Mucosa of rectum (tissue), 2 donors: Measurements from ENCODE around the gene LGALS8.

Experiments used
- H3K27ac ChIP-seq, 2 donors: one replicate each; pipeline ENCODE4 v1.7.0; 2013; ENCODE audit warnings: inconsistent platforms in 2 of 2, low read depth in 2 of 2, low read length in 2 of 2
- H3K27me3 ChIP-seq, 2 donors: one replicate each; pipeline ENCODE4 v1.7.0; 2013; ENCODE audit warnings: low read length in 2 of 2; ENCODE audit not compliant: control insufficient read depth in 2 of 2, insufficient read depth in 2 of 2
- H3K36me3 ChIP-seq, 2 donors: one replicate each; pipeline ENCODE4 v1.7.0; 2013; ENCODE audit warnings: low read length in 2 of 2; ENCODE audit not compliant: control insufficient read depth in 2 of 2, insufficient read depth in 2 of 2
- H3K4me1 ChIP-seq, 2 donors: one replicate each; pipeline ENCODE4 v1.7.0; 2013; ENCODE audit warnings: low read length in 2 of 2, mild to moderate bottlenecking in 1 of 2; ENCODE audit not compliant: control insufficient read depth in 2 of 2, insufficient read depth in 2 of 2
- H3K4me3 ChIP-seq, 2 donors: one replicate each; pipeline ENCODE4 v1.7.0; 2013; ENCODE audit warnings: low read length in 2 of 2
- H3K9ac ChIP-seq, 2 donors: one replicate each; pipeline ENCODE4 v1.7.0; 2013; ENCODE audit warnings: low read length in 2 of 2, low read depth in 1 of 2, mild to moderate bottlenecking in 1 of 2
- H3K9me3 ChIP-seq, 2 donors: one replicate each; pipeline ENCODE4 v1.7.0; 2013; ENCODE audit warnings: low read length in 2 of 2; ENCODE audit not compliant: control insufficient read depth in 2 of 2
- donor health status: healthy.
- donor health status: Normal muscosa, but diverticular disease.

Gene LGALS8

DNA sequence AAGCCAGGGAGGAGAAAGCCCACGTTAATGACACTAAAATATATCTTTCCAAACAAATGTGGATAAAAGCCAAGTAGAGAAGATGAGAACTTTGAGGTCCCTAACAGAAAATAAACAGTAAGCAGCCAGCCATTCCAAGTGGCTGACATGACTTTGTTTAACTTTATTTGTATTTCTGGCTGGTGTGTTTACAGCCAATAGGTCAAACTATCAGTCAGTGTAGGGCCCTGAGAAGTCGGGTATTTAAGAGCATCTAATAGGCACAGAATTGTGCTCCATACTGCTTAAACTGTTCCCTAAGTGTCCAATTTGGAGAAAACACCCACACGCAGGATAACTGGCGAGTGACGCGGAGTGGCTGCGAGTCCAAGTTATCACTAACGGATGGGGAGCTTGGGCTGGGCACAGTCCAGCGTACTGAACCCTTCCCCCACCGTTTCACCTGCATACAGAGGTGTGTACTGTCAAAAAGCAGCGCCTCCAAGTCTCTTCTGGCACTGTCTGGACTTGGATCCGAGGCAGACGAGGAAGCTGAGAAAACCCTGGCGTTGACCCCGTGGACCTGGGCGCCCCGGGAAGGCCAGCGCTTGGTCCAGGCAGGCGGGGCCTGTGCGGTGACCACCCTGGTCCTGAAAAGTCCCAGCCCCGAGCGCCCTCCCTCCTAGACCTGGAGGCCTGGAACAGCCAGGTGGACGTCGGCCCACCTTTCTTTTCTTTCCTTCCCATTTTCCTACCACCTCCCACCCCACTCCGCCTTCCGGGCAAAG, 662 bp upstream of the LGALS8 start:
- no peaks in the 10 kb centered on the region for H3K9me3 ChIP-seq
- H3K27me3 ChIP-seq, result no peaks in the 10 kb centered on the region
- H3K4me1 ChIP-seq, result peaks cover 5% of the 10 kb centered on the region in 2 donors
- peak overlapping the region; percentile 90 to 95 for H3K4me3 ChIP-seq
- H3K36me3 ChIP-seq, result peaks cover 8 to 15% of the 10 kb centered on the region in 2 donors
- peak overlapping the region; percentile 84 to 90 for H3K9ac ChIP-seq
- H3K27ac ChIP-seq, result peak overlapping the region; percentile 82 to 95

DNA sequence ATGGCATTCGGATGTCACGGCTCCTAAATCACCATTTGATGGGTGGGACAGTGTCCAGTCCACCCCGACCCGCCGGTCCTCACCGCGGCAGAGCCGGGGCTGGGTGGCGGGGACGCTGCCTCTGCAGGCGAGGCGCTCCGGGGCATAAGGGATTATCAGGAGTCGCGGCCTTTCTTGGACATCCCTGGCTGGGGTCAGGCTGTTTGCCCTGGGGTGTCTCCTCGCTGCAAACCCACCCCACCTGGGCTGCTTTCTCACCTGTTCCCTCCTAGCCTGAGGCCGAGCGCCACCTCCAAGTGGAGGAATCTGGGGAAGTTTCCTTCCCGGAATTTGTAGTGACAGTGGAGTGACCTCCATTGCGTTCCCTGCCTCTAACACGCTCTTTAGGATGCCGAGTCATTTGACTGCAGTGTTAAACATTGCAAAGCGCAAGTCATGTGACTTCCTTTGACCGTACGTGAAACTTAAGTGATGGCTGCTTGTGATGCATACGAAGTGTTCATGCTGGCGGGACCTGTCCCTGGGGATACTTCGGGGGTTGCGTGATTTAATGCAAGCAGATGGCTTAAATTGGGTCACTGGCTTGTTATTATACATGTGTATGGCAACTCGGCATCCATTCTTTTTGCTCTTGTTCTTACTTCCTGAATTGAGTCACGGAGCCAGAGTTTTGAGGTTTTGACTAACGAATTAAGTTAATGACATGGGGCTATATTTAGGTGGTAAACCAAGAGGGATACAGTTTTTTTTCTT, 536 bp downstream of the LGALS8 start:
- Histone ChIP-seq H3K36me3 (peaks cover 11 to 15% of the 10 kb centered on the region in 2 donors), H3K4me1 (peaks cover 5% of the 10 kb centered on the region in 2 donors), H3K9me3 (no peaks in the 10 kb centered on the region), H3K27ac (peak overlapping the region; percentile 82 to 95), H3K27me3 (no peaks in the 10 kb centered on the region), H3K4me3 (peak overlapping the region; percentile 90 to 95), H3K9ac (peak overlapping the region; percentile 84 to 90)

- Histone ChIP-seq H3K9ac (peak overlapping the region; percentile 84 to 90), H3K36me3 (peaks cover 11 to 15% of the 10 kb centered on the region in 2 donors), H3K27me3 (no peaks in the 10 kb centered on the region), H3K27ac (peak overlapping the region in 1 of 2 donors; percentile 95), H3K4me3 (peak overlapping the region; percentile 90 to 95), H3K4me1 (peaks cover 5% of the 10 kb centered on the region in 2 donors), H3K9me3 (no peaks in the 10 kb centered on the region)
Measured at GRCh38 chr1:236524895-236525184, 1.1 kb downstream of the LGALS8 start.

- Histone ChIP-seq H3K4me3 (no peak overlapping the region), H3K27ac (no peak overlapping the region), H3K9me3 (no peaks in the 10 kb centered on the region), H3K36me3 (peaks cover 11 to 15% of the 10 kb centered on the region in 2 donors), H3K9ac (no peak overlapping the region), H3K4me1 (peaks cover 5% of the 10 kb centered on the region in 2 donors), H3K27me3 (no peaks in the 10 kb centered on the region)
Measured at GRCh38 chr1:236526079-236526478, 2.3 kb downstream of the LGALS8 start.

GRCh38 chr1:236530286-236530685, 6.5 kb downstream of the LGALS8 start:
- Histone ChIP-seq H3K27ac (no peak overlapping the region), H3K36me3 (peaks cover 15 to 21% of the 10 kb centered on the region in 2 donors), H3K4me3 (no peak overlapping the region), H3K27me3 (no peaks in the 10 kb centered on the region), H3K9ac (no peak overlapping the region), H3K9me3 (no peaks in the 10 kb centered on the region), H3K4me1 (peaks cover 0 to 8% of the 10 kb centered on the region in 2 donors)

- H3K4me1 ChIP-seq, result peaks cover 0 to 8% of the 10 kb centered on the region in 2 donors
- H3K27me3 ChIP-seq, result no peaks in the 10 kb centered on the region
- H3K9me3 ChIP-seq, result no peaks in the 10 kb centered on the region
- peaks cover 14 to 24% of the 10 kb centered on the region in 2 donors for H3K36me3 ChIP-seq
- H3K4me3 ChIP-seq, result no peak overlapping the region
- no peak overlapping the region for H3K9ac ChIP-seq
- no peak overlapping the region for H3K27ac ChIP-seq
Measured at GRCh38 chr1:236530959-236531358, 7.2 kb downstream of the LGALS8 start.

DNA sequence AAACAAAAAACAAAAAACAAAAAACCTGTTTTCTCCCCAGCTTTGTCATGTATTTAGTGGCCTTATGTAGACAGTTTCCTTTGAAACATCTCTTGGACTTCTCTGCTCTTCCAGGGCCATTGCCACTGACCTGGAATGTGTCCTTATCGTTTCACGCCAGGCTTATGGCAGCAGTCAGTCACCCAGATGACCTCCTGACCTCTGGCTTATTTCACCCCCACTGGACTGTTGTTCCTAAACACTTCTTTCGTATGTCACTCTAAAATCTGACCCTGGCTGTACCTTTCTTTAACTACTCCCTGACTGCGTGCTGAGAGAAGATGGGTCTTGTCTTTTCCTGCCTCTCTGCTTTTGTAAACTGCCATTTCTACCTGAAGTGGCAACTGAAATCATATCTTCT, 9.1 kb downstream of the LGALS8 start:
- Histone ChIP-seq H3K27me3 (no peaks in the 10 kb centered on the region), H3K4me1 (peaks cover 0 to 8% of the 10 kb centered on the region in 2 donors), H3K9ac (no peak overlapping the region), H3K4me3 (no peak overlapping the region), H3K36me3 (peaks cover 2 to 24% of the 10 kb centered on the region in 2 donors), H3K9me3 (no peaks in the 10 kb centered on the region), H3K27ac (no peak overlapping the region)

GRCh38 chr1:236534151-236534651, 10.4 kb downstream of the LGALS8 start:
- peaks cover 13 to 34% of the 10 kb centered on the region in 2 donors for H3K36me3 ChIP-seq

GRCh38 chr1:236535190-236535589, 11.4 kb downstream of the LGALS8 start:
- Histone ChIP-seq H3K4me1 (peaks cover 0 to 8% of the 10 kb centered on the region in 2 donors), H3K4me3 (no peak overlapping the region), H3K36me3 (peaks cover 17 to 44% of the 10 kb centered on the region in 2 donors), H3K27me3 (no peaks in the 10 kb centered on the region), H3K9me3 (no peaks in the 10 kb centered on the region), H3K27ac (no peak overlapping the region), H3K9ac (no peak overlapping the region)

More at GRCh38 chr1:236534151-236534651, 10.4 kb downstream of the LGALS8 start:
- Histone ChIP-seq H3K4me3 (no peak overlapping the region), H3K9ac (no peak overlapping the region), H3K27ac (no peak overlapping the region), H3K9me3 (no peaks in the 10 kb centered on the region), H3K27me3 (no peaks in the 10 kb centered on the region), H3K4me1 (peaks cover 0 to 8% of the 10 kb centered on the region in 2 donors)

- Histone ChIP-seq H3K27ac (no peak overlapping the region), H3K4me1 (peaks cover 0 to 8% of the 10 kb centered on the region in 2 donors), H3K27me3 (no peaks in the 10 kb centered on the region), H3K36me3 (peaks cover 20 to 45% of the 10 kb centered on the region in 2 donors), H3K9me3 (no peaks in the 10 kb centered on the region), H3K4me3 (no peak overlapping the region), H3K9ac (no peak overlapping the region)
Measured at GRCh38 chr1:236535662-236536161, 11.9 kb downstream of the LGALS8 start.
